Measurements from ENCODE around the gene GPR83.

DNA sequence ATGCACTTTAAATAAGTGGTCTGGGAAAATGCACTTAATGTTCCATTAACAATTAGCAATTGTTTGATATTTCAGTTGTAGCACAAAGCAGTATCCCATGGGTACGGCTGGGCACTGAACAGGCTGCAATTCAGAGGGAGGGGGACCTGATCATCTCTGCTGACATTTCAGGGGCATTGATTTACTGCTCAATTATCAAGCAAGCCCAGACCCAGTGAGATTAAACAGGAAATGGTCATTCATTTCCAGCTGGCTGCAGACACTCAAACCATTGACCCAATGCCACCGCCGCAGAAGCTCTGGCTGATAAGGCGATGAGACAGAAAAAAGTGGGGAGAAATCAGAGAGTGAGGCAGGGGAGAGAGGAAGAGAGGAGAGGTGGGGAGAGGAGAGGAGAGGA lies 1.2 kb downstream of the GPR83 start:
- TF ChIP-seq, protein P1, sequence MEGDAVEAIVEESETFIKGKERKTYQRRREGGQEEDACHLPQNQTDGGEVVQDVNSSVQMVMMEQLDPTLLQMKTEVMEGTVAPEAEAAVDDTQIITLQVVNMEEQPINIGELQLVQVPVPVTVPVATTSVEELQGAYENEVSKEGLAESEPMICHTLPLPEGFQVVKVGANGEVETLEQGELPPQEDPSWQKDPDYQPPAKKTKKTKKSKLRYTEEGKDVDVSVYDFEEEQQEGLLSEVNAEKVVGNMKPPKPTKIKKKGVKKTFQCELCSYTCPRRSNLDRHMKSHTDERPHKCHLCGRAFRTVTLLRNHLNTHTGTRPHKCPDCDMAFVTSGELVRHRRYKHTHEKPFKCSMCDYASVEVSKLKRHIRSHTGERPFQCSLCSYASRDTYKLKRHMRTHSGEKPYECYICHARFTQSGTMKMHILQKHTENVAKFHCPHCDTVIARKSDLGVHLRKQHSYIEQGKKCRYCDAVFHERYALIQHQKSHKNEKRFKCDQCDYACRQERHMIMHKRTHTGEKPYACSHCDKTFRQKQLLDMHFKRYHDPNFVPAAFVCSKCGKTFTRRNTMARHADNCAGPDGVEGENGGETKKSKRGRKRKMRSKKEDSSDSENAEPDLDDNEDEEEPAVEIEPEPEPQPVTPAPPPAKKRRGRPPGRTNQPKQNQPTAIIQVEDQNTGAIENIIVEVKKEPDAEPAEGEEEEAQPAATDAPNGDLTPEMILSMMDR (IDR thresholded peaks at IDR 0.05): no peak
- no peak for TF ChIP-seq ELF1 (IDR thresholded peaks at IDR 0.05)
- no peak for TF ChIP-seq REST (IDR thresholded peaks at IDR 0.05; ENCODE audit: low read depth, low read length)
- TF ChIP-seq RFX5 (IDR thresholded peaks at IDR 0.05; ENCODE audit: low read length): no peak
- no peak for TF ChIP-seq TCF12 (IDR thresholded peaks at IDR 0.05)
- TF ChIP-seq POLR2AphosphoS5 (IDR thresholded peaks at IDR 0.05; ENCODE audit: low read depth, low read length): no peak

Data from SK-N-SH (cell line).